HG03066 (cell line): ENCODE data around the gene RIPOR1.

Experiments
- ATAC-seq: cut with Tn5 transposase; IDR thresholded peaks from one replicate; pipeline ENCODE4 v1.9.1; 2021; ENCODE audit warnings: low read depth; ENCODE audit not compliant: unreplicated experiment

The RIPOR1 gene

GRCh38 chr16:67549936-67550335 lies 21.3 kb downstream of the RIPOR1 start:
- ATAC-seq = no peak

GRCh38 chr16:67551091-67551490 lies 22.5 kb downstream of the RIPOR1 start:
- no peak for ATAC-seq

- ATAC-seq = no peak
These were observed 23.3 kb downstream of the RIPOR1 start for GRCh38 chr16:67551972-67552371.

DNA sequence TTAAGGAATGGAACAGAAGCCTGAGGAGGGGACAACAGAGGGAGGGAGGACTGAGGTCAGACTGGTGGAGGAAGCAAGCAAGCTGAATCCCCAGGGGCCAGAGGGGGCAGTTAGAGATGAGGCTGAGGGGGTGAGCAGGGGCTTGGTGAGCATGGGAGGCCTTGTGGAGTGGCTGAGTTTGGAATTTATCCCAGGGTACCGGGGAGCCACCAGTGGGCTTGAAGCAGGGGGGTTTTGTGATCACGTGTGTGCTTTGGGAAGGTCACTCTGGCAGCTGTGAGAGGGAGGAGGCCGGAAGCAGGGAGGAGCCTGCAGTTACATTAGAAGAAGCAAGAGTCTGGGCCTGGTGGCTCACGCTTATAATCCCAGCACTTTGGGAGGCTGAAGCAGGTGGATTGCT lies 23.8 kb downstream of the RIPOR1 start:
- ATAC-seq = no peak

- no peak for ATAC-seq
These were observed 27.2 kb downstream of the RIPOR1 start for GRCh38 chr16:67555795-67556212.

DNA sequence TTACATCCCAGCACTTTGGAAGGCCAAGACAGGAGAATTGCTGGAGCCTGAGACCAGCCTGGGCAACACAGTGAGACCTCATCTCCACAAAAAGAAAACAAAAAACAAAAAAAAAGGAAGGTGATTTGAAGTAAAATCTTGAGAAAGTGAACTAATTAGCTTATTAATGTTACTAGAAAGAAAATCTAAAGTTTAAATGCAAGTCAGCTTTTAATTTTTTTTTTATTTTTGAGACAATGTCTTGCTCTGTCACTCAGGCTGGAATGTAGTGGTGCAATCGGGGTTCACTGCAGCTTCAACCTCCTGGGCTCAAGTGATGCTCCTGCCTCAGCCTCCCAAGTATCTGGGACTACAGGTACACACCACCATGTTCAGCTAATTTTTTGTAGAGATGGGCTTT lies 30.2 kb downstream of the RIPOR1 start:
- no peak for ATAC-seq

DNA sequence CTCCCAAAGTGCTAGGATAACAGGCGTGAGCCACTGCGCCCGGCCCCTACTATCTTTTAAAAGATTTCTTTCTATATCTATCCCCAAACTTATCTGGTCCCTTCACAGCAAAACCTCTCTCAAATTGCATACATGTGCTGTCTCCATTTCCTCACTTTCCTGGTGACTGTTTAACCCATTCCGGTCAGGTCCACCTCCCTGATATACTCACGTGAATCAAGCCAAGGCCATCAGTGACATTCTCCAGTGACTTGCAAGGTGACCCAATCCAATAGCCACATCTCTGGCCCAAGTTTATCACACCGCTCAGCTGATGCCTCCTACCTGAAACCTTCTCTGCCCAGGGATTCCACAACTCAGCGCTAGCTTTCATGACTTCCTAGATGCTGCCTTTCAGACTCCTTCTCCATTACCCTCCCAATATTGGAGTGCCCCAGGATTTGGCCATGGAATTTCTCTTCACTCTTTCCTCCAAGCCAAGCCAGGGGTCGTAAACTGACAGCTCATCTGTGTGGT lies 32.3 kb downstream of the RIPOR1 start:
- ATAC-seq = no peak

DNA sequence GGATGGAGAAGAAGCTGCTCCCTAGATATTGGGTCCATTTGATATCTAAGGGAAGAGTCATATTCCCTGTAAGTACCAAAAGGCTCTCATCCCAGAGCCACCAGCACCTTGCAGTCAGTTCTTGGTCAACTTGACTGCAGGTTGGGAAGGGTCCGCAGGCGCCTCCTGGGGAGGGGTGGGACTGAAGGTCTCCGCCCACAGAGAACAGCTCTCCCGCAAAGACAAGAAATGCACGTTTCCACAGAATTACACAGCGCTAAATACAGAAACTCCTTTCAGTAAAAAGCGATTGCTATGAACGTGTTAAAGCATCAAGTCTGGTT lies 32.8 kb downstream of the RIPOR1 start:
- no peak for ATAC-seq

- peak; percentile 80 for ATAC-seq
These were observed 33.3 kb downstream of the RIPOR1 start for GRCh38 chr16:67561824-67562525.

DNA sequence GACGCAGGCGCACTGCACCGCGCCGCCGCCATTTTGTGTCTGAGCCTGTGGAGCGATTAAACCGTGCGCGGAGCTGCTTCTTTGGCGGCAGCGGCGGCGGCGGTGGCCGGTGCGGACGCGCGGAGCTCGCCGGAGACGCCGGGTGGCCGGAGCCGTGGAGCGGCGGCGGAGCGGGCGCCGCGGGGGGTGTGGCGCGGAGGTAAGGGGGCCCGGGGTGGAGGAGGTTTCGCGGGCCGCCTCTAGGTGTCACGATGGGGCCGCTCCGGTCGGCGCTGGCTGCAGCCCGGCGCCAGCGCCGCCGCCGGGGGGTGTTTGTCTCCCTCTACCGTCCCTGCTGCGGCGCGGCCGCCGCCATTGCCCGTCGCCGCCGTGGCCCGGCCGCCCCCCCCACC lies 33.9 kb downstream of the RIPOR1 start, which contains the start of gene CTCF:
Gene CTCF, plus strand, starts transcription at position 1 of the 392 bp plus-strand sequence. CDS start 48,307 bp downstream, outside the sequence.
- ATAC-seq = peak; percentile 39

- ATAC-seq = no peak
These were observed 34.5 kb downstream of the RIPOR1 start for GRCh38 chr16:67562918-67563707.

GRCh38 chr16:67563708-67564468 lies 35.3 kb downstream of the RIPOR1 start:
- ATAC-seq = no peak

DNA sequence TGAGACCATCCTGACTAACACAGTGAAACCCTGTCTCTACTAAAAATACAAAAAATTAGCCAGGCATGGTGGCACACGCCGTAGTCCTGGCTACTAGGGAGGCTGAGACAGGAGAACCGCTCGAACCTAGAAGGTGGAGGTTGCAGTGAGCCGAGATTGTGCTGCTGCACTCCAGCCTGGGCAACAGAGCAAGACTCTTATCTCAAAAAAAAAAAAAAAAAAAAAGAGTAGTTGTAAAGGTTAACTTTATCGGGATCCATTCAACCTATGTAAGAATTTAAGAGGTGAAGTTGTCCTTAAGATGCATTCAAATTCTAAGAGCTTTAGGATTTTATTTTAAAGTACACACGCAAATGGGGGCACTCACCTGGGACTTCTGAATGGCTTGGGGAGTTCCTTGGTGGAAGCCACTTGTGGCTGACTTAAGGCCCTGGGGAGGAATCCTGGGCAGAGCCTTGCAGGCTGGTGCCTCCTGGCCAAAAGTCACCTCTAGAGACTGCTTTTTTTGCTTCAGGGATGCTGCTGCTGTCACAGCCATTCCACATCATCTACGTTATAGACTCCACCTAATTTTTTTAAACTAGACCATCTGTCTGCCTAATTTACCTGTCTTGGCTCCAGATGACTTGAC lies 37.0 kb downstream of the RIPOR1 start:
- no peak for ATAC-seq

GRCh38 chr16:67571464-67571863 lies 42.8 kb downstream of the RIPOR1 start:
- ATAC-seq = no peak

DNA sequence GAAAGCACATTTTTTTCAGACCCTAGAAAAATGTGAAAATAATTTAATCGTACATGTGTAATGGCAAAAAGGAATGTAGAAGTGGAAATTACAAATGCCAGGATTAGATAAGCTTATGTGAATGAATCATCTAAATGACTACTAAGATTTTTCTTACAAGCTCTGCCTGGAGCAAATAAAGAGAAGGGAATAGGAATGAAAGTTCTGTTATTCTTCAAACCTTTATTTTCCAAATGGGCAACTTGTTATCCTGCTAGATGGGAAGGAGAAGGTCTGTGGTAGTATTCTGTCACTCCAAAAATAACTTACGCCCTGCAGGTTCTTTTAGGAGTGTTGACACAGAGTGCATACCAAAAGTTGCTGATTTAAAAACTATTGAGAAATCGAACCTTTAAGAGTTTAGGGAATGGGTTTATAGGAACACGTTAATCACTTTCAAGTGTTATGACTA lies 43.4 kb downstream of the RIPOR1 start:
- no peak for ATAC-seq

DNA sequence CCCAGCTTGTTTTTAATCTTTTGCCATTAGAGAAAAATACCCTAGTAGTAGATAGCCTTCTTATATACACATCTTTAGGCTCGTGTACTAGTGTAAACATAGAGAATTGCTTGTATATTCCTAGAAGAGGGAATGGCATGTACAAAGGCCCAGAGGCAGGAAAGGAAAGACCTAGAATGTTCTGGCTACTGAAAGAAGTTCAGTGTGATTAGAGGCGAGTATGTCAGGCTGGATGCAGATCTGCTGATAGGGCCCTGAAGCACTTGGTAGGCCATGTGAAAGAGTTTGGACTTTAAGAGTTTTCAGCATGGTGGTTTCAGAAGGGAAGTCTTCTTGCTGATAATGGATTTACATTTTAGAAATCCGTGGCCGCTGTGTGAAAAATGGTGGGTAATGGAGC lies 51.1 kb downstream of the RIPOR1 start:
- no peak for ATAC-seq

DNA sequence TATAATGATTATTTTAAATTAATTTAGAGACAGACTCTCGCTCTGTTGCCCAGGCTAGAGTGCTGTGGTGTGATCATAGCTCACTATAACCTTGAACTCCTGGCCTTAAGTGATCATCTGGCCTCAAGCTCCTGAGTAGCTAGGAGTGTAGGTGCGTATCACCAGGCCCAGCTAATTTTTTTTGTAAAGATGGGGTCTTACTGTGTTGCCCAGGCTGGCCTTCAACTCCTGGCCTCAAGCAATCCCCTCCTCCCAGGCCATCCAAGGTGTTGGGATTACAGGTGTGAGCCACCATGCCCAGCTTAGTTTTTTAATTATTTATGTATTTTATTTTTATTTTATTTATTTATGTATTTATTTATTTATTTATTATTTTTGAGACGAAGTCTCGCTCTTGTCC lies 51.6 kb downstream of the RIPOR1 start:
- ATAC-seq = no peak

- no peak for ATAC-seq
These were observed 64.7 kb downstream of the RIPOR1 start for GRCh38 chr16:67593288-67593687.

DNA sequence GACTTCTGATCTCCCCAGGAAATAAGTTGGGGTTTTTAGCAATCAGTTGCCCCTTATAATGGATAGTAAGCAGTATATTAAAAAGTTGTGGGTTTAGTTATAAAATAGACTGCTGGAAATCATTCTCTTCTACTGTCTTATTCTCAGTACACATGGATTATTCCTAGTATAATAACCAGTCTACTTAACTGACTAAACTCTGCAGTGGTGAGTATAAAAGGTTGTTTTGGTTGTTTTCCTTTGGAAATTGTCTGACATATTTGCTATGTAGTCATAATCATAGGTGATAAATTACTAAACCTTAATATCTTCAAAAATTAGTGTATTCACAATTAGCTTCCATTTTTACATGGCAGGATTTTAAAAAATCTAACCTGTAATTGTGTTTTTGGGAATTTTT lies 65.1 kb downstream of the RIPOR1 start:
- ATAC-seq = no peak

- ATAC-seq = no peak
These were observed 65.8 kb downstream of the RIPOR1 start for GRCh38 chr16:67594256-67594915.
